ENCODE data around the gene DNAH3.

DNA sequence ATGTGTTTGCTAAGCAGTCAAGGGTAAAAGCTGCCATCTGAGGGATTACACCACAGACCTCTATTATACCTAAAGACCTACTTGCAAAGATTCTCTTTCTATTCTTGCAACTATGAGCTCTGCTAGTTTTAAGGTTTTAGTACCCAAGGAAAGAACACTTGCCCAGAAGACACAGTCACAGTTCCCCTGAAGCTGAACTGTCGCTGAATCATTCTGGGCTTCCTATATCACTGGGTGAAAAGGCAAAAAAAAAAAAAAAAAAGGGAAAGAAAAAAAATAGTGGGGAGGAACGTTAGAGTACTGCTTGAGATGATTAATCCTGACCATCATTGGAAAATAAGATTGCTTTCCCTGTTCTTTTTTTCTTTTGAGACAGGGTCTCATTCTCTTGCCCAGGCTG is 212.2 kb downstream of the DNAH3 start:
- TF ChIP-seq, protein P1, sequence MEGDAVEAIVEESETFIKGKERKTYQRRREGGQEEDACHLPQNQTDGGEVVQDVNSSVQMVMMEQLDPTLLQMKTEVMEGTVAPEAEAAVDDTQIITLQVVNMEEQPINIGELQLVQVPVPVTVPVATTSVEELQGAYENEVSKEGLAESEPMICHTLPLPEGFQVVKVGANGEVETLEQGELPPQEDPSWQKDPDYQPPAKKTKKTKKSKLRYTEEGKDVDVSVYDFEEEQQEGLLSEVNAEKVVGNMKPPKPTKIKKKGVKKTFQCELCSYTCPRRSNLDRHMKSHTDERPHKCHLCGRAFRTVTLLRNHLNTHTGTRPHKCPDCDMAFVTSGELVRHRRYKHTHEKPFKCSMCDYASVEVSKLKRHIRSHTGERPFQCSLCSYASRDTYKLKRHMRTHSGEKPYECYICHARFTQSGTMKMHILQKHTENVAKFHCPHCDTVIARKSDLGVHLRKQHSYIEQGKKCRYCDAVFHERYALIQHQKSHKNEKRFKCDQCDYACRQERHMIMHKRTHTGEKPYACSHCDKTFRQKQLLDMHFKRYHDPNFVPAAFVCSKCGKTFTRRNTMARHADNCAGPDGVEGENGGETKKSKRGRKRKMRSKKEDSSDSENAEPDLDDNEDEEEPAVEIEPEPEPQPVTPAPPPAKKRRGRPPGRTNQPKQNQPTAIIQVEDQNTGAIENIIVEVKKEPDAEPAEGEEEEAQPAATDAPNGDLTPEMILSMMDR (IDR thresholded peaks at IDR 0.05; ENCODE audit: insufficient read depth, low read length), result no peak
- TF ChIP-seq, protein P2, sequence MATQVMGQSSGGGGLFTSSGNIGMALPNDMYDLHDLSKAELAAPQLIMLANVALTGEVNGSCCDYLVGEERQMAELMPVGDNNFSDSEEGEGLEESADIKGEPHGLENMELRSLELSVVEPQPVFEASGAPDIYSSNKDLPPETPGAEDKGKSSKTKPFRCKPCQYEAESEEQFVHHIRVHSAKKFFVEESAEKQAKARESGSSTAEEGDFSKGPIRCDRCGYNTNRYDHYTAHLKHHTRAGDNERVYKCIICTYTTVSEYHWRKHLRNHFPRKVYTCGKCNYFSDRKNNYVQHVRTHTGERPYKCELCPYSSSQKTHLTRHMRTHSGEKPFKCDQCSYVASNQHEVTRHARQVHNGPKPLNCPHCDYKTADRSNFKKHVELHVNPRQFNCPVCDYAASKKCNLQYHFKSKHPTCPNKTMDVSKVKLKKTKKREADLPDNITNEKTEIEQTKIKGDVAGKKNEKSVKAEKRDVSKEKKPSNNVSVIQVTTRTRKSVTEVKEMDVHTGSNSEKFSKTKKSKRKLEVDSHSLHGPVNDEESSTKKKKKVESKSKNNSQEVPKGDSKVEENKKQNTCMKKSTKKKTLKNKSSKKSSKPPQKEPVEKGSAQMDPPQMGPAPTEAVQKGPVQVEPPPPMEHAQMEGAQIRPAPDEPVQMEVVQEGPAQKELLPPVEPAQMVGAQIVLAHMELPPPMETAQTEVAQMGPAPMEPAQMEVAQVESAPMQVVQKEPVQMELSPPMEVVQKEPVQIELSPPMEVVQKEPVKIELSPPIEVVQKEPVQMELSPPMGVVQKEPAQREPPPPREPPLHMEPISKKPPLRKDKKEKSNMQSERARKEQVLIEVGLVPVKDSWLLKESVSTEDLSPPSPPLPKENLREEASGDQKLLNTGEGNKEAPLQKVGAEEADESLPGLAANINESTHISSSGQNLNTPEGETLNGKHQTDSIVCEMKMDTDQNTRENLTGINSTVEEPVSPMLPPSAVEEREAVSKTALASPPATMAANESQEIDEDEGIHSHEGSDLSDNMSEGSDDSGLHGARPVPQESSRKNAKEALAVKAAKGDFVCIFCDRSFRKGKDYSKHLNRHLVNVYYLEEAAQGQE (IDR thresholded peaks at IDR 0.05; ENCODE audit: insufficient replicate concordance, low read depth), result no peak
- TF ChIP-seq POLR2AphosphoS5 (IDR thresholded peaks at IDR 0.05; ENCODE audit: low read depth), result no peak
- no peak for TF ChIP-seq SPI1 (IDR thresholded peaks at IDR 0.05; ENCODE audit: borderline replicate concordance, low read depth)

Measured in HL-60 (cell line).